Fibroblast of peridontal ligament (primary cell): ENCODE results near the gene WWOX.

ENCODE experiments used
- DNase-seq: peaks from one replicate; pipeline ENCODE4 v3.0.0-alpha.2; 2010; ENCODE audit errors: extremely low read depth

Gene WWOX

GRCh38 chr16:79093554-79093967 lies 994.1 kb downstream of the WWOX start:
- no peak for DNase-seq

DNA sequence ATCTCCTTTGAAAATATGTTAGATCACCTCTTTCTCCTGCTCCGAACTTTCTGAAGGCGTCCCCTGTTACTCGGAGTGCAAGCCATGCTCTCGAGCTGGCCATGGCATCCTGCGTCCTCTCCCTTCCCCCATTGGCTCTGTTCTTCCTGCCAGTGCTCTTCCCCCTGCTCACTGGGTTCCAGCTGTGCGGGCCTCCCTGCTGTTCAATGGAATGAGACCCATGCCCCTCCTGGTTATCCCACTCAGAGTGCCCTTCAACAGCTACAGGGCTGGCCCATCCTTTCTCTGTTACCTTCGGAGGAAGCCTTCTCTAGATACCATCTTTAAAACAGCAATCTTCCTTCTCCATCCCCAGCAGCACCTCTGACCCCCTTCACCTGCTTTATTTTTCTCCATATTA lies 996.8 kb downstream of the WWOX start:
- no peak for DNase-seq

GRCh38 chr16:79097166-79097565 lies 997.7 kb downstream of the WWOX start:
- no peak for DNase-seq

DNA sequence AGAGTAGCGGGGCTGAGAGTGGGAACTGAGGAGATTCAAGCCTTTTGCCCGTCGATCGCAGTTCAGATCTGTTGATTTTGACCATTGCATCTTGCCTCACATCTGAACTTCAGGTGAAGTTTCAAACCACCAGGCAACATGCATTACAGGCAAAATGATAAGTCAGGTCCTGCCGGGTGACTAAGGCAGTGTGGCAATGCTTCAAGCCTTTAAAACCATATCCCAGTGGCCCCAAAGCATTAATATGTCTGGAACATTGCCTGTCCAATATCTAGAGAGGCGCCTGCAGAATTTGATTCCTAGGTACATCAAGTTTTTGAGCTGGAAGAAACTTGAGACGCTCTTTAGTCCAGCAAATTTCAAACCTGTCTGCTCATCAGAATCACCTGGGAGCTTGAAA lies 998.3 kb downstream of the WWOX start:
- DNase-seq, result no peak

GRCh38 chr16:79098907-79099306 lies 999.5 kb downstream of the WWOX start:
- DNase-seq, result no peak

DNA sequence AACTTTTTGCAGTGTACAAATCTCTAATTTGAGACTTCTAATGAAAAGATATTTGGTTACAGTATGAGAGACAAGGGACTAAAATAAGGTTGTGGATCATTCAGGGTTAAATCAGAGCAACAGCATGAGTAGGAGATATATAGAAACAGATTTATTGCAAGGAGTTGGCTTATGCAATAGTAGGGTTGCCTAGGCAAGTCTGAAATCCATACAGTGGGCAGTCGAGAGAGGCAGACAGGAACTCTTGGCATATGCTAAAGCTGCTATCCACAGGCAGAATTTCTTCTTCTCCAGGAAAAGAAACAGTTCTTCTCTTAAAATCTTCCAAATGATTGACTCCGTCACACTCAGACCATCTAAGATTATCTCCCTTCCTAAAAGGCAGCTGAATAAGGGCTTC lies 1000.3 kb downstream of the WWOX start:
- DNase-seq, result no peak

DNA sequence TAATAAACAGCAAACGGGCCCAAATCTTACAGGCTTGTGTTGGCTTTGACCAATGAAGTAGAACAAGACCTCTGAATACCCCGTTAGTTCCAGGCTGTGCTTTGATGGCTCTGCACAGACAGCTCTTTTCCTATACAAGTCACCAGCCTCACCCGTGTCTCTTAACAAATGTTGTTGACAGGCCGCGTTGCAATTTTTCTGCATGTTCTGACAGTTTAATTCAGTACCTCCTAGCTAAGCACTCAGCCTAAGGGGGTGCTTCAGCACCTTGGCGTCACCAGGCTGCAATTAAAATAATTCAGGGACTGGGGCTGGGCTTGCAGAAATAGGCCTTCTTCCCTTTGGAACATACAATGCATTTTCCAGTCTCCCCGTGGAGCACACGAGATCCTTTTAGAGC lies 1001.0 kb downstream of the WWOX start:
- DNase-seq, result no peak

- no peak for DNase-seq
These were observed 1002.0 kb downstream of the WWOX start for GRCh38 chr16:79101491-79101890.

GRCh38 chr16:79104567-79104966 lies 1005.1 kb downstream of the WWOX start:
- DNase-seq, result no peak

DNA sequence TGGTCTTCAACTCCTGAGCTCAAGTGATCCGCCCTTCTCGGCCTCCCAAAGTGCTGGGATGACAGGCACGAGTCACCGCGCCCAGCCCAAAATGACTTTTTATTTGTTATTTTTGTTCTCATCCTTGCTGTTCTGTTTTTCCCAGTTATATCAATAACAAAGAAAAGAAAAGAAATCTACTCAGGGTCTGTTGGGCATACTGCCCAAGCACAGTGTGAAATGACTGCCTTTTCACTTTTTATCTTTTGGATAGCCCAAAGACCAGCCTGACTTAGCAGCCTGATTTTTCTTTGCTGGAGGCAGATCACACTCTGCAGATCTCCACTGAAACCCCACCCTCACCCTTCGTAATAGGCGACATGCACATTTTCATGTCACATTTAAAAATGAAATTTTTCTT lies 1007.8 kb downstream of the WWOX start:
- no peak for DNase-seq

DNA sequence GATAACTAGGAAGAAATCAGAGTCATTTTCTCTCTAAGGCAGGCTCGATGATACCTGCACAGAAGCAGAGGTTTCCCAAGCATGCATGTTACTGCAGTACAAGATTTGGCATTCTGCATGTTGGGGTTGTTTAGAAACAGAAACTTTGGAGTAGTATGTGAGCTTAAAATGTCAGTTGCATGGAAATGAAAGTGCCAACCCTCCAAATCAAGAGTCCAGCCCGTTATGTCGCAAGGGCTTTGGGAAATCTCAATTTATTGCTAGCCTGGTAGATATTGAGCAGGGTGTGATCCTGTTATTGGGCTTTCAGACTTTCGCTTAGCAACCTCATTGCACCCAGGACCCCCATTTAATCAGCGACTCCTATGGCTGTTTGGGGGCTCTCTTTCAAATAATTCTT lies 1010.3 kb downstream of the WWOX start:
- no peak for DNase-seq

DNA sequence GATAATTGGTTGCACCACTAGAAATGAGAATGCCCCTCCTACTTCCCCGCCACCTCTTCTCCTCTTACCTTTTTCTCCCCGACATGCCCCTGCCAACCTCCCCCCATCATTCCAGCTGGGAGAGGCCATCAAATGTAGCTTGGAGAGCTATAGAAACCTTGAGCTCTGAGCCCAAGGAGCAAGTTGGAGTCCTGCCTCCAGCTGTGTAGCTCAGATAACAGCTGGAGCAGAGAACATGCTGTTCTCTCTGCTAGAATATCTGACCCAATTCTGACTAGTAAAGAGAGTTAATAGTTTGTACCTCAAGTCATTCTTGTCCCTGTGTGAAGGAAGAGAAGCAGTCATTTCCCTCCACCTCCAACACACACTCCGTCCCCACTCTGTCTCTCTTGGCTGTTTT lies 1010.8 kb downstream of the WWOX start:
- DNase-seq, result no peak

DNA sequence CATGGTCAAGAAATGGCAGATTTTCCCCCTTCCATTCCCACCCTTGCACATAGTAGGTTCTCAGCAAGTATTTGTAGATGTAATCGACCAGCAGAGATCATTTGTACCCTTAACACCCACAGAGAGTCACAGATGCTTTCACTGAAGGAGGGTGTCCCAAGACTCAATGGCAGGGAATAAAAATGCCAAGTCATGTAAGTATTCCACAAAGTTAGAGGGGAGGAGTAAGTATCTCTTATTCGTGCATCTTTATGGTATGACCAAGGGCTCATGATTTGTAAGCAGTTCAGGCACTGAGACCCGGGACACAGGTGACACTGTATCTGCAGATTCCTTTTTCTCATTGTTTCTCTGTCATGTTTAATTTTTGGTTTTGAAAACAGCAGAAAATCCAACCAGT lies 1011.5 kb downstream of the WWOX start:
- no peak for DNase-seq

DNA sequence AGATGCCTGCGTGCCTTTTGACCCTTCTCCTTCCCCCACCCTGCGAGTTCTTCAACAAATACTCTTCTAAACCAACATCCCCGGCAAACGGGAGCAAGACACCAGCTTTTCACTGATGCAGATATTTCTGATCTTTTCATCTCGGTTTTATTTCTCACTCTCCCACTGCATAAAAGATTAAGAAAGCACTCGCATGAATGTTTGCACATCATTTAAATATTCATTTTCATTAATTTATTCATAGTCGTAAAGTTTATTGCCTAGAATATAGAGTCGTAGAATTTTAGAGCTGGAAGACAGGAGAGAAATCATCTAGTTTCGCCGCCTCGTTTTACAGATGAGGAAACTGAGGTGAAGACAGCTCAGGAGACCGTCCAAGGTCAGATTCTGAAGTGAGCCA lies 1013.0 kb downstream of the WWOX start:
- DNase-seq, result no peak

DNA sequence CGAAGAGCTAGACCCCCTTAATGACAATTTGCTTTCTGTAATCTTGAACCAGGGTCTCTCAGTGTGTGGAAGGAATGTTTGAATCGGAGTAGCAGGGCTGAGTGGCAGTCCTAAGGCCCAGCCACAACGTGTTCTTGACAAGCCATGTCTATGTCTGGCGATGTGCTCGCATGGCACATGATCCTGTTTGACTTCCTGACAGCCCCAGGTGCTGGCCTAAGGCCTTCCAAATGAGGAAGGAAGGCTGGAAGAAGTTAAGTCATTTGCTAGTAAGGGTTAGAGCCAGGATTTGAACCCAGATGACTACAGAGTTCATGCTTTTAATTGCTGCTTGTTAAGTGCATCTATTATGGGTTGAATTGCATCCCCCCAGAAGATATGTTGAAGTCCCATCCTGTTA lies 1014.4 kb downstream of the WWOX start:
- DNase-seq, result no peak

DNA sequence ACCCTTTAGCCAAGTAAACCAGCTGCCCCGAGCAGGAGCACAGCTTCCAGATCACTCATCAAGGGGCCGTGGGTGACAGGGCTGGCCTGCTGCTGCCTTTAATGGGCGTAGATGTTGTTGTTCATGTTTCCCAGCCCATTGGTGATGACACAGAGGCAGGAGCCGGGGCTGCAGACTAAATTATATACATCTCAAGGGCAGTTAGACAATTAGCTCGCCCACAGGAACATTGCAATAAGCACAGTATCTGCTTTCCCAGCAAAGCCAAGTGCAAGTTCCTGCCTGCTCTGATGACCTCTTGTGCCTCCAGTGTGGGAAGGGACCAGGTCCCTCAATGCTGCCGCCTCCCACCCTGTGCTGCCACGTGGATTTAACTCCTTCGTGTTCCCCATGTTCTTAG lies 1015.3 kb downstream of the WWOX start:
- DNase-seq, result no peak

DNA sequence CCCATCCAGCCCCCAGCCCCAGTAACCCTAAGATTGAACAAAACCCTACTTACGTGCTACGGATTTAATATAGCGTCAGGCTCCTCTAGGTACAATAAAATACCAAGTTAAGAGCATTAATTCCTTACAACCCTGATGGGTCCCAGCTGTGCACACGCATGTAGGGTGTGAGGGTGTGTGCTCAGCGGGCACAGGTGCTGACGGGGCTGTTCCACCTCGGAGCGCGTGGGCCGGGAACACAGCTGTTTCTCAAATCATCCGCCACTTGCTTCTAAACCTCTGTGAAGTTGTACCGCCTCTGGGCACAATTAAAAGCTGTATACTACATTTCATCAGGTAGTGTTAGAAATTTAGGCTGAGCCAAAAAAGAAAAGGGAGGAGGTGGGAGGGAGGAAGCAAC lies 1022.5 kb downstream of the WWOX start:
- DNase-seq, result no peak

- no peak for DNase-seq
These were observed 1022.9 kb downstream of the WWOX start for GRCh38 chr16:79122343-79122742.

DNA sequence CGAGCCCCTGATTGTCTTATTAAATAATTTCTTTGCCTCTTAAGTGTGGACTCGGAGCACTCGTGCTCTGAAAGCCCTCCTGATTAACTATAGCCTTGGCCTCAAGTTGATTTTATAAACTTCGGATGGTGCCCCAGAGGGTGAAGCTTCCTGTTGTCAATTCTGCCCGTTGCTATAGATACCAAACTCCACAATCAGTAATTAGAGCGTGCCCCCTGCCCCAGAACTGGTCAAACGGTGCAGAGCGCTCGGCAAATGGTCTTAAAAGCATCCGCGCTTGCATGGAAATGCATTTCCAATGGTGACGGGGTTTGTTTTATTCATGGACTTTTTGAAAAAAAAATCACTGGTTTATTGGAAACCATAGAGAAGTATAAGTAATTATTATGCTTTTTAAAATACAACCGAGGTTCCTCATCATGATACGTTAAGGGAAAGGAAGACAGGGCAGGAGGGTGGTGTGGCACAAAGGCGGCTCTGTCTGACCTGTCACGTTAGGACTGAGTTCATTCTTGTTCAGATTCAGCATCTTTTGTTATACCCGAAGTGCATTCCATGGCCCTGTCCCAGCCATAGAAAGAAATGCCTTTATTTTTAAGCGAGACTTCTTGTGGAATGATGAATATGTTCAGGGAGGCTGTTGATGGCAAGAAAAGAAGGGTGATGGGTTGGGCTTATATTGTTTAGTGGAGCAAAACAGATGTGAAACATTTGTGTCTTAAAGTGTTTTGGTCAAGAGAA lies 1024.7 kb downstream of the WWOX start:
- DNase-seq, result no peak

DNA sequence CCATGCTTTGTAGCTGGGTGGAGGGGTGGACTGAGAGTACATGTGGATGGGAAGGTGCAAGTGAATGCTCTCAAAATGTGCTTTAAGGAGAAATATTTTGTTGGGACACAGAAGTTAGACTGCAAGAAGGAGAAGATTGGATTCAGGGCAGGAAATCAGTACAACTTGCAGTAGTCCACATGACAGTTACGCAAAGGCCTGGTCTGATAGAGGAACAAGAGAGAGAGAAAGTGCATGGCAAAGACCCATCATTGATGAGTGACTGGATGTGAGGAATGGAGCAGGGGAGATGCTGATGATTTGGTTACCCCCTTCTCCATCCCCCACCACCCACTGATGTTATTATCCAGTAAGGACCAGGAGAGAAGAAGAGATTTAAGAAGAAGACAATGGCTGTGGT lies 1028.3 kb downstream of the WWOX start:
- no peak for DNase-seq

DNA sequence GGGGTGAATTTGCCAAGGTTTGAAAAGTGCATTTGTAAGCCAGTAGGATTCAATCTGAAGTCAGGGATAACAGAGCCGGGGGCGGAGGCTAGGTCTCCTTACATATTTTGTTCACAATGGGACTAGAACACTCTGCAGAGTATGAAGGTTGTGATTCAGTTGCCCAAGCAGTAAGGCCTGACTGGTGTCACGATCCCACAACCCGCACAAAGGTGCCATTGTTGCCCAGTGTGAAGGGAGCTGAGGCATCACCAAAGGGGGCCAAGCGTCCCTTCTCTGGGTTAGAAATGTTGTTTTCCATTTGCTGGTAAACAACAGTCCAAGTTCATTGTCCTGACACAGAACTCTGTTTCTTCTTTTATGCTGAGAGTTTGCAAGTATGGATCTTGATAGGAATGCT lies 1029.3 kb downstream of the WWOX start:
- no peak for DNase-seq

DNA sequence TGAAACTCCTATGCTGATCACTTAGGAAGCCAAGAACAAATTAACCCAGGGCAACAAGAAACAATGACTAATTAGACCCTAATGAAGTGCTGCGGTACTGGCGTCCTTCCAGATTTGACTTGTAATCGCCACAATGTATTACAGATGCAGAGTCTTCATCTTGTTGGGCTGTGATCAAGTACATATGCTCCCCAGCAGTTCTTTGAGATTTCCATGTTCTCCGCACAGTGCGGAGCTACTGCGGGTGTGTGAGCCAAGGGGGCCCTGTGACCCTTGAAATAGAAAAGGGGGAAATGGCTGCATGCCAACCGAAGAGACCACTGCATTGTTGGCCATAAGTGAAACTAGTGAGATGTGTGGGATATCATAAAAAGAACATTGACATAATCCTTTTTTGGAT lies 1031.2 kb downstream of the WWOX start:
- DNase-seq, result no peak

- no peak for DNase-seq
These were observed 1032.0 kb downstream of the WWOX start for GRCh38 chr16:79131321-79132075.

GRCh38 chr16:79132701-79133100 lies 1033.2 kb downstream of the WWOX start:
- DNase-seq, result no peak
